D721Med (cell line): Measurements from ENCODE around the gene ABHD16B.
"Not testable (repeated sequence)": the region's sequence is repeated elsewhere in the genome, so short reads cannot be mapped to it uniquely, and the experiment has no call there.

Experiments used
- DNase-seq: peaks from one replicate; pipeline ENCODE4 v3.0.0; 2011; ENCODE audit warnings: low spot score; ENCODE audit not compliant: insufficient read length
- FAIRE-seq: peaks from 2 replicates; lab custom pipeline; 2011; peaks lifted over from hg19 to GRCh38; lab: Jason Lieb, UNC
- TF ChIP-seq, protein P1 (sequence below): IDR thresholded peaks from 2 replicates; pipeline ENCODE4 v1.5.1; 2012; ENCODE audit warnings: mild to moderate bottlenecking, control low read depth; ENCODE audit not compliant: insufficient read depth; ENCODE audit errors: missing control alignments

ABHD16B gene

DNA sequence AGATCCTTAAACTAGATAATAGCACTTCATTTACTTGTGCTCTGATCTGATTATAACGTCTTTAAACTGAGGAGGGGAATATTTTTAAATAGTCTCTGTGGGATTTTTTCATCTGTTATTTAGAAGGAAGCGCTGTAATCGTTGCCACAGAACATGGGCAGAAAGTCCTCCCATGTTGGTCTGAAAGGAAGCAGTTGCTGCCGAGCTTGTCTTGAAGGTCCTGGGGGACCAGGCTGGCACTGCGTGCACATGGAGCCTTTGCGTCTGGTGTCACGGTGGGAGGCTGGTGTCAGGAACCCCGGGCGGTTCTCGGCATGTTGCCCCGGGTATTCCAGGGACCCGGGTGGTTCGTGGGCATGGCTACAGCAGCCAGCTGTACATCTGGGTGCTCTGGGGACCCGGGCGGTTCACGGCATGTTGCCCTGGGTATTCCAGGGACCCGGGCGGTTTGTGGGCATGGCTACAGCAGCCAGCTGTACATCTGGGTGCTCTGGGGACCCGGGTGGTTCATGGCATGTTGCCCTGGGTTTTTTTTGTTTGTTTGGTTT, 15.3 kb downstream of the ABHD16B start:
- FAIRE-seq (no peak), DNase-seq (no peak)
- TF ChIP-seq, protein P1, sequence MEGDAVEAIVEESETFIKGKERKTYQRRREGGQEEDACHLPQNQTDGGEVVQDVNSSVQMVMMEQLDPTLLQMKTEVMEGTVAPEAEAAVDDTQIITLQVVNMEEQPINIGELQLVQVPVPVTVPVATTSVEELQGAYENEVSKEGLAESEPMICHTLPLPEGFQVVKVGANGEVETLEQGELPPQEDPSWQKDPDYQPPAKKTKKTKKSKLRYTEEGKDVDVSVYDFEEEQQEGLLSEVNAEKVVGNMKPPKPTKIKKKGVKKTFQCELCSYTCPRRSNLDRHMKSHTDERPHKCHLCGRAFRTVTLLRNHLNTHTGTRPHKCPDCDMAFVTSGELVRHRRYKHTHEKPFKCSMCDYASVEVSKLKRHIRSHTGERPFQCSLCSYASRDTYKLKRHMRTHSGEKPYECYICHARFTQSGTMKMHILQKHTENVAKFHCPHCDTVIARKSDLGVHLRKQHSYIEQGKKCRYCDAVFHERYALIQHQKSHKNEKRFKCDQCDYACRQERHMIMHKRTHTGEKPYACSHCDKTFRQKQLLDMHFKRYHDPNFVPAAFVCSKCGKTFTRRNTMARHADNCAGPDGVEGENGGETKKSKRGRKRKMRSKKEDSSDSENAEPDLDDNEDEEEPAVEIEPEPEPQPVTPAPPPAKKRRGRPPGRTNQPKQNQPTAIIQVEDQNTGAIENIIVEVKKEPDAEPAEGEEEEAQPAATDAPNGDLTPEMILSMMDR, result no peak

DNA sequence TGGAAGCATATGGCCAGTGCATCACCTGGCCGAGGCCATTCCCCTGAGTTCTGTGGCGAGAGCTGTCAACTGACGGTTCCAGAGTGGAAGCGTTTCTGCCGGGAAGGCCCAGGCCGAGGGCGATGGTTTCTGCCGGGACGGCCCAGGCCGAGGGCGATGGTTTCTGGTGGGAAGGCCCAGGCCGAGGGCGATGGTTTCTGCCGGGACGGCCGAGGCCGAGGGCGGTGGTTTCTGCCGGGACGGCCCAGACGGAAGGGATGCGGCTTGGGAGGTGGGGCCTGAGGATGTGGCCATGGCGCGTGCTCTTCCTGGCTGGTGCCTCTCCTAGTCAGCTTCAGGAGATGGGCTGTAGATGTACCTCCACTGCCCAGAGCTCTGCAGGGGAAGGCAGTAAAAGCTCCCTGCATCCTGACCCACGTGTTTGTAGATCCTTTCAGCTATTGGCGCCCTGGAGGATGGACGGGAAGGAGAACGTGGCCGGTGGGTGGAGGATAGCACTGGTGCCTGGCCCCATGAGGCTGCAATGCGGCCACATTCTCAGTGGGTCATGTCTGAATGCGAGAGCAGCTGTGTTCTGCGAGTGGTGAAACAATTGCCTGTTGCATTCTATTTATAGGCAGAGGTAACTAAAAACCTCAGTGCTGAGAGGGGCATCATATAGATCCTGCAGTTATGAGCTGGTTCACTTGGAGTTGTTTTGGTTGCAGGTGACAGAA, 16.6 kb downstream of the ABHD16B start:
- TF ChIP-seq, protein P1, result no peak
- FAIRE-seq (no peak), DNase-seq (no peak)

DNA sequence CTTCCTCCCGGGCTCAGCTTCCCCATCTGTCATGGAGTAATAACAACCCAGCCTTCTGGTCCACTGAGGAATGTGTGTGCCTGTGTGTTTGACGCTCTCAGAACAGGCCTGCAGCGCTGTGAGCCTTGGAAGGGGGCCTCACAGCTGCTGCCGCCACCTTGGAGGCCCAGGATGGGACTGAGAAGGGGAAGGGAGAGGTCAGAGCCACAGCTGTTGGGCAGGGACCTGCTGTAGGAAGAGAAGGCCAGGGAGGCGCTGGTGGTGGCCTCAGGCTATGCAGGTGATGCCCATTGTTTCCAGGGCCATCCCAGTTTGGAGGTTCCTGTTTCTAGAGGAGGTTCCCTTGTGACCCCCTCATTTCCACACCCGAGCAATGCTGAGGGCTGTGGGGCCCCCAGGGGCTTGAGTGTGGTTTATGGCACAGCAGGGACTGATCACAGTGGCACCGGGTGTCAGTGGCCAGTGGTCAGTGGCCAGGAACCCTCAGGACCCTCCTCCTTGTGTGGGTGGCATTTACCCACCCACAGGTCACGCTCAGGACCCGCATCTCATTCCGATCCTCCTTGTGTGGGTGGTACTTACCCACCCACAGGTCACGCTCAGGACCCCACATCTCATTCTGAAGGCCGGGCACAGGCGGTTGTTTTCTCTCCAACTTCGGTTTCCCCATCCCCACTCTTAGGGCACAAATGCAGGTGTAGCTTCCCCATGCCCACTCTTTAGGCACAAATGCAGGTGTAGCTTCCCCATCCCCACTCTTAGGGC, 17.8 kb downstream of the ABHD16B start:
- TF ChIP-seq, protein P1, result no peak
- DNase-seq (no peak), FAIRE-seq (no peak)

DNA sequence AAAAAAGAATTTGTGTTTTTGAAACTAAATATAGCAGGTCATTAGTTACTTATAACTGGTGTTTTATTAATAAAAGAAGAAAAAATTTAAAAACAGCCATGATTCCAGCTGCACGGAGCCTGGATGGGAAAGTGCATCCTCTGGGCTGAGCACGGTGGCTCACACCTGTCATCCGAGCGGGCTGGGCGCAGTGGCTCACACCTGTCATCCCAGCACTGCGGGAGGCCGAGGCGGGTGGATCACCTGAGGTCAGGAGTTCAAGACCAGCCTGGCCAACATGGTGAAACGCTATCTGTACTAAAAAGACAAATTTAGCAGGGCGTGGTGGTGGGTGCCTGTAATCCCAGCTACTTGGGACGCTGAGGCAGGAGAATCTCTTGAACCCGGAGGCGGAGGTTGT, 19.6 kb downstream of the ABHD16B start:
- FAIRE-seq, DNase-seq: not testable (repeated sequence)

DNA sequence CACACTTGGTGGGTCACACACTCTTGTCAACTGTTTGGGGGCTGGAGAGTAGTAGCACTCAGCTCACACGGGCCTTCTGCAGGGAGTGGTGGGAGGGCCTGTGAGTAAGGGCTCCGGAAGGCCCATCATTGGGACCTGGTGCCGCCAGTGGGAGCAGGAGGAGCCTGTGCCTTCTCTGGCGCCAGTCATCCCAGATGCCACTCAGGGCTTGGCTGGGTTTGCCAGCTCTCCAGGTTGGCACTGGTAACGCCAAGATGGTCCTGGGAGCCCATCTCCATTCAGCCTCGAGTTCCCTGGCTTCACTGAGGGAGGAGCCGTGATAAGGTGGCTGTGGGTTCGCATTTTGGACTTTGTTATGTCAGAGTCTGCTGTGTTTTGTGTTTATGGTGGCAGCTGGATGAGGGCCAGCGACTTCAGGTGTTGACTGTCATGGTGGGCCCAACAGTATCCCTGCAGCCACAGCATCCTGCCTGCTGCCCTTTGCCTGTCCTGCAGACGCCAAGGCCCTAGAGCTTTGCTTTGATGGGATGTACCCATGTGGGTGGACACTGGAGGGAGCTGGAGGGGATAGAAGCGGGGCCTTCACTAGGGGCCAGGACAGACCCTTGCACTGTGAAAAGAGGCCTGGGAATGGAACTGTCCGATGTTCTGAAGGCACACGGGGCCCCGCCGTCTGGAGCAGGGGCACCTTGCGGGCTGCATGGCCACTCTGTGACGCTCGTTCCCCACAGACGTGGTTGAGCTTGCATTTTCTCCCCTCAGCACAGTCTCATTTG, 20.3 kb downstream of the ABHD16B start:
- FAIRE-seq (no peak), DNase-seq (no peak)
- TF ChIP-seq, protein P1, result no peak

DNA sequence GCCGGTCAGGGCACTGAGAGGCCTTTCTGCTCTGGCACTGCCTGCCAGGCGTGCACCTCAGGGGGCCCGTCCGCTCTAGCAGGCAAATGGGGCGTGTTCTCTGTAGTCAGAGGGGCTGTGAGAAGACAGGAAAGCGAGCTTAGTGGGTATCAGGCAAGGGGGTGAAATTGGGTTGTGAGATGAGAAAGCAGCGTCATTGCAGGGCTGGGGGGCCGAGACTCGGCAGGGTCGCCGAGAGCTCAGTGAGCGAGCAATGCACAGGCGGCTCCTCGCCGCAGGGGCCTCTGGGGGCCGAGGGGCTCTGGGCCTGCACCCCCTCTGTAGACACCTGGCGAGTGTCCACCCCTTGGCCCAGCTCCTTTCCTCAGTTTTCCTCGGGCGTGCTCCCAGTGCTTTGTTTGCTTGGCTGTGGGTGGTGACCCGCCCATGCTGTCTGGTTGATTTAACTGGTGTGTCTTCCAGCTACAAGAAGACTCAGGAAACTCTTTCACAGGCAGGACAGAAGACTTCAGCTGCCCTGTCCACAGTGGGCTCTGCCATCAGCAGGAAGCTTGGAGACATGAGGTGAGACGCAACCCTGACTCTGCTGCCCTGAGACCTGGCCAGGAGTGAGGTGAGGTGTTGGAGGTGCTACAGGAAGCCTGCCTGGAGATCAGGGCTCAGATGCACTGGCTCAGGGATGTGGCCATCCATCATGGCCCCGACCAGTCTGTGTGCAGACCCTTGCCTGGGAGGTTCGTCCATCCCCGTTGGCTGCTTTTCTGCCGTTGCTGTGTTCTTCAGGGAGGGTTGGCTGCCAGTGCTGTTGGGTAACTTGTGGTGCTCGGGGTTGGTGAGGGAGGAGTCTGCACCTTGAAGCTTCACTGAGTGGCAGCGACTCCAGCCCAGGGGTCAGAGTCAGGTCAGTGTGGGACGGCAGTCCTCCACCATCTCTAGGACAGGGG, 21.2 kb downstream of the ABHD16B start:
- TF ChIP-seq, protein P1, result no peak
- no peak for DNase-seq
- no peak for FAIRE-seq
